NCI-H460 (cell line): ENCODE data around the gene RIPOR2. TPM values are rescaled to one million over a fixed set of nuclear protein-coding genes. Genes with fewer than 3 reads are reported as not detected.
A peak's percentile ranks its signal among the peaks of the same experiment; 100 is the strongest.
"Not testable (repeated sequence)": the region's sequence is repeated elsewhere in the genome, so short reads cannot be mapped to it uniquely, and the experiment has no call there.

Source experiments
- DNase-seq: peaks from one replicate; pipeline ENCODE4 v3.0.0-alpha.2; 2016; ENCODE audit warnings: low read depth; ENCODE audit errors: extremely low read depth
- total RNA-seq: library from RNA; depleted of rRNA; stranded (reverse); fragments of >200 nt; shearing (Covaris generic); gene quantifications from 2 replicates; pipeline ENCODE4 v1.2.3, GENCODE V29; 2014; rRNA removed

Gene RIPOR2
- total RNA-seq, 1 experiment from 2014 or later: 0.27 TPM

DNA sequence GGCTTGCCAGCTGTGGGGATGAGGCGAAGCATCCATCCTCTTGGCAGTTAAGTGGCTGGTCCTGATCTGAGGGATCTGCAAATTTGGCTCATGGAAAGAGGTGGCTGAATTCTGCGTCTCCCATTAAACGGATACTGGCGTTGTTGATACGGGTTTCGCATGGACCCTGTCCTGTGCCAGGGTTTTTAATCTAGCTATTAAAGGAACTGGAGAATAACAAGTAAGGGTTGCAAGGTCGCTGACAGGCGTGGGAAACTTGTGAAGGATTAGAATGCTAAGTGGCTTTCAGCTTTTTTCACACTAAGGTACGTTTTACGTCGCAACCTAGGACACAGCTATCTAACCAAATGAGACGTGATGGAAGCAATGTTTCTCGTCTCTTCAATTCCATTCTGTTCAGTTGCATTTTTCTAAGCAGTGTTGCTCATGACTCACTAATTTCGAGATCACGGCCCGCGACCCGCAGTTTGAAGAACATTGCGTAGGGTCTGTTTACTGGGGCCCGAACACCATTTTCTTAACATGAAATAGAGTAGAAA lies 160.2 kb downstream of the RIPOR2 start:
- DNase-seq: peak; percentile 27

- DNase-seq: peak; percentile 89
Measured at GRCh38 chr6:24774696-24775519, 160.9 kb downstream of the RIPOR2 start, which contains the start of gene GMNN. TSS of gene GMNN (plus strand) at chr6:24774937. CDS start at chr6:24777247, 2,310 bp downstream.

- DNase-seq: no peak
Measured at GRCh38 chr6:24768361-24768760, 167.4 kb downstream of the RIPOR2 start.

DNA sequence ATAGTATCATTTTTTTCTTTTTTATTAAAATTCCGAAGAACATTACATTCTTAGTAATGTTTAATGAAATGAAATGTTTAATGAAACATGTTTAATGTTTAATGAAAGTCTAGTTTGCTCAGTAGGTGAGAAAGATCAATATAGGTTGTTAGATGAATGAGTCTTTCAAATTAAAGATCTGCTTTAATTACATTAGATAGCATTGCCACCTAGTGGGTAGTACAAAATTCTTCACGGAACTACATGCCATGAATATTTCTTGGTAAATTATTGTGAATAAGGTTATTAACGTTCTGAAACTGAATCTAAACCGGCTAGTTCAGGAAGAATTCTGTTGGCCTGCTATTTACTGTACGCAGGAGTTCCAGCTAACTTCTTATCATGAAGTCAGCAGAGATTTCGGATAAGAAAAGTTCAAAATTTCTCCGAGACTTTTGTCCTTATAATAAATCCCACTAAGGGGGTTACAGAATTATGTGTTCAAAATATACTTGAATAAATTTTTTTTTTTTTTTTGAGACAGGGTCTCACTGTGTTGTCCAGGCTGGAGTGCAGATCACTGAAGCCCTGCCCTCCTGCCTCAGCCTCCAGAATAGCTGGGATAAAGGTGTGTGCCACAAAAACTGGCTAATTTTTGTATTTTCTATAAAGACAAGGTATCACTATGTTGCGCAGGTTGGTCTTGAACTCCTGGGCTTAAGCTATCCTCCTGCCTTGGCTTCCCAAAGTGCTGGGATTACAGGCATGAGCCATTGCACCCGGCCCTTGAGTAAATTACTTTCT lies 168.9 kb downstream of the RIPOR2 start:
- DNase-seq: no peak

DNA sequence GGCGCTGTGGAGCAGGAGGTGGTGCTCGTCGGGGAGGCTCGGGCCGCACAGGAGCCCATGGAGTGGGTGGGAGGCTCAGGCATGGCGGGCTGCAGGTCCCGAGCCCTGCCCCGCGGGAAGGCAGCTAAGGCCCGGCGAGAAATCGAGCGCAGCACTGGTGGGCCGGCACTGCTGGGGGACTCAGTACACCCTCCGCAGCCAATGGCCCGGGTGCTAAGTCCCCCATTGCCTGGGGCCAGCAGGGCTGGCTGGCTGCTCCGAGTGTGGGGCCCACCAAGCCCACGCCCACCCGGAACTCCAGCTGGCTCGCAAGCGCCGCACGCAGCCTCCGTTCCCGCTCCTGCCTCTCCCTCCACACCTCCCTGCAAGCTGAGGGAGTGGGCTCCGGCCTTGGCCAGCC lies 169.8 kb downstream of the RIPOR2 start:
- DNase-seq: not testable (repeated sequence)

DNA sequence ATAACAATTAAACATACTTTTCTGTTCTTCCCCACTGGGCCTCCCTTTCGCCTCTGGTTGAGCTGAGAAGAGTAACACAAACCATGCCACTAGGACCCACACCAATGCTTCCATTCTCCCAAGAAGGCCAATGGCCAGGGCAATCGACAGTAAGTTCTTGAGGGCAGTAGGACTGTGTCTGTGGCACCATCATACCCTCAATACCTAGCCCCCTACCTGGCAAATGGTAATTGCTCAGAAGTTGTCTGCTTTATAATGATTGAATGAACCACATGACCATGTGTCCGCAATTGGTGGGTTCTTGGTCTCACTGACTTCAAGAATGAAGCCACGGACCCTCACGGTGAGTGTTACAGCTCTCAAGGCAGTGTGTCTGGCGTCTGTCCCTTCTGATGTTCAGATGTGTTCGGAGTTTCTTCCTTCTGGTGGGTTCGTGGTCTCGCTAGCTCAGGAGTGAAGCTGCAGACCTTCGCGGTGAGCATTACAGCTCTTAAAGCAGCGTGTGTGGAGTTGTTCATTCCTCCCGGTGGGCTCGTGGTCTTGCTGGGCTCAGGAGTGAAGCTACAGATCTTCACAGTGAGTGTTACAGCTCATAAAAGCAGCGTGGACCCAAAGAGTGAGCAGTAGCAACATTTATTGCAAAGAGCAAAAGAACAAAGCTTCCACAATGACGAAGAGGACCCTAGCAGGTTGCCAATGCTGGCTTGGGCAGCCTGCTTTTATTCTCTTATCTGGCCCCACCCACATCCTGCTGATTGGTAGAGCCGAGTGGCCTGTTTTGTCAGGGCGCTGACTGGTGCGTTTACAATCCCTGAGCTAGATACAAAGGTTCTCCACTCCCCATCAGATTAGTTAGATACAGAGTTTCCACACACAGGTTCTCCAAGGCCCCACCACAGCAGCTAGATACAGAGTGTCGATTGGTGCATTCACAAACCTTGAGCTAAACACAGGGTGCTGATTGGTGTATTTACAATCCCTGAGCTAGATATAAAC lies 170.6 kb downstream of the RIPOR2 start:
- not testable (repeated sequence) for DNase-seq

DNA sequence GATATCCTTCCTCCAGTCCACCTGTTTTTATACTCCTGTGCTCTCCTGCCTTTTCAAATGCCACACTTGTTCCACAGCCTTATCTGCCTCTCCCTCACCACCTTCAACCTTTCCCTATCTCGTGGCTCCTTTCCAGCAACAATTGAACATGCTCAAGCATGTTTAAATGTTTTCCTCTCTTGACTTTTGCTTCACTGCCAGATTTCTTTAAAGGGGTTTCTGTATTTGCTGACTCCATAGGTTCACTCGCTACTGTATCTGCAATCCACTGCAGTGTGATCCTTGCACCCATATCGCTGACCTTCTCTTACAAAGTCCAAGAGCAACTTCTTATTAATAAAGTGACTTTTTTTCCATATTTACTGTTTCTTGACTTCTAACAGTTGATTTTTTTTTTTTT lies 172.2 kb downstream of the RIPOR2 start:
- no peak for DNase-seq

- no peak for DNase-seq
Measured at GRCh38 chr6:24761851-24762250, 173.9 kb downstream of the RIPOR2 start.

DNA sequence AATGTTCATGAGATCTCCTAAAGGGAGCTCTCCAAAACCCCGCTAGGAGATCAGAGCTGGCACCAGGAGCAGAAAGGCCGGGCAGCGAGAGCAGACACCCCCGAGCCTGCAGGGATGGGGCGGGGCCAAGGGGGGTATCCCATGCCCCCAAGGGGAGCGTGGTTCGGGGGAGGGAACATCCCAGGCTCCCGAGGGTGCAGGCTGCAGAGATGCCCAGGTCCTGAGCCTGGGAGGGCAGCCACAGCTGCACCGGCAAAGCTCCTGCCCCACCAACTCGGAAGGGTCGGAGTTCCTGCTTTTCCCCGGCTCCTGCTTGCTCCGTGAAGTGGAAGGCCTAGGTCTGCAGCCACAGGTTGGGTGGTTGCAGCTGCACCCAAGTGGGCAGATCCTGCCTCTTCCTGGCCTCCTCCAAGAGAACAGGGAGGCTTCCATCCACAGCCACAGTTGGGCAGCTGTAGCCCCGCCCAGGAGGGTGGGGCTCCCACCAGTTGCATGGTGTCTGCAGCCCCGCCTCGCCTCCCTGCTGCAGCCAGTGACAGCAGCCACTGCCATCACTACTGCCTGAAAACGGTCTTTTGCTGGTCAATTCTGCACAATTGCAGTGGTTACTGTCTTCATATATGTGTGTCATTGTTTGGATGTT lies 174.4 kb downstream of the RIPOR2 start:
- DNase-seq: no peak

DNA sequence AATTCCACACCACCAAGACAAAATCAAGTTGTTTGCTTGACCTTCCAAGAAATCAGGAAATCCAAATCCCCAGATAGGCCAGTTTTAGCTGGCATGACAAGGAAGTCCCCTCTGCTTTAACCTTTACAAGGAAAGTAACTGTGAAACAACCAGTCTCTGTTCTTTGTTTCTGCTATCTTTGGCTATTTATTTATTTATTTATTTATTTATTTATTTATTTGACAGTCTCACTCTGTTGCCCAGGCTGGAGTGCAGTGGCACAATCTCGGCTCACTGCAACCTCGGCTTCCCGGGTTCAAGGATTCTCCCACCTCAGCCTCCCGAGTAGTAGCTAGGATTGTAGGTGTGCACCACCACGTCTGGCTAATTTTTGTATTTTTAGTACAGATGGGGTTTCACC lies 175.6 kb downstream of the RIPOR2 start:
- no peak for DNase-seq

DNA sequence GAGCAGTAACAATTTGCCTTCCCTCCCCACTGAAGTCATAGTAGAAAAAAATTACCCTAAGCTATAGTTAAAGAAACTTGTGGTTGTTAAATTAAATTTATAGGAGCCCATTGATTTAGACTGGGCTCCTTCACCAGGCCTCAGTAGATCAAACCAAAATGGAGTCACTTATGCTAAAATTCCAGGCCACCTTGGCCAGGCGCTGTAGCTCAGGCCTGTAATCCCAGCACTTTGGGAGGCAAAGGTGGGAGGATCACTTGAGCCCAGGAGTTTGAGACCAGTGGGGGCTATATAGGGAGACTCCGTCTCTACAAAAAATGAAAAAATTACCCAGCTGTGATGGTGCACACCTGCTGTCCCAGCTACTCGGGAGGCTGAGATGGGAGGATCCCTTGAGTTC lies 176.0 kb downstream of the RIPOR2 start:
- no peak for DNase-seq

DNA sequence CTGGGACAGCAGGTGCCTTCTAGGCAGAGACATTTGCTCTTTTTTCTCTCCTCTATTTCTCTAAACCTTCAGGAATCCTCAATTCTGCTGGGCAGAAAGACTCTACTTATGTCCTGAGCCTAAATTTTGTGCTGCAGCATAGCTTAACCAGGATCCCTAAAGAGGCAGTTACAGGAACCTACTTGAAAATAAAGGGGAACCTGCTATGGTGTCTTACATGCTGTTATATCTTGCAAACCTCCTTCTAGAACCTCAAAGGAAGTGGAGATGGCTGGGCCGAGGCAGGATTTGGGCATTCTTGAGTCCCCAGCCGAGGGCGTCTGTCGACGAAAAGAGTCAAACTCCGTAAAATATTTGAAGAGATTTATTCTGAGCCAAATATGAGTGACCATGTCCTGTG lies 178.1 kb downstream of the RIPOR2 start:
- DNase-seq: no peak

GRCh38 chr6:24755279-24755678 lies 180.5 kb downstream of the RIPOR2 start:
- DNase-seq: no peak

DNA sequence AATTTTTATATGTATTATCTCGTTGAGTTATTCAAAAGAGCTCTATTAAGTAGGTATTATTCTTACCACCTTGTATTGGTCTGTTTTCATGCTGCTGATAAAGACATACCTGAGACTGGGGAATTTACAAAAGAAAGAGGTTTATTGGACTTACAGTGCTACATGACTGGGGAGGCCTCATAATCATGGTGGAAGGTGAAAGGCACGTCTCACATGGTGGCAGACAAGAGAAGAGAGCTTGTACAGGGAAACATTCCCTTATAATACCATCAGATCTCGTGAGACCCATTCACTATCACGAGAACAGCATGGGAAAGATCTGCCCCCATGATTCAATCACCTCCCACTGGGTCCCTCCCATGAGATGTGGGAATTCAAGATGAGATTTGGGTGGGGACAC lies 181.4 kb downstream of the RIPOR2 start:
- DNase-seq: not testable (repeated sequence)

Other genes with a start within 250 kb of the RIPOR2 start
- gene C6orf62, start 216.8 kb downstream of the RIPOR2 start, total RNA-seq: 111 and 118 TPM in 2 replicates
- gene GMNN, start 161.0 kb downstream of the RIPOR2 start, total RNA-seq: 22.8 and 27.3 TPM in 2 replicates
- not detected in 2 replicates for gene ARMH2, start 137.0 kb downstream of the RIPOR2 start, total RNA-seq